Rectal smooth muscle tissue (tissue), 1 donor: ENCODE measurements around the gene CARD8.

ENCODE experiments used
- H3K27ac ChIP-seq: one replicate; pipeline ENCODE4 v1.7.0; 2013; ENCODE audit warnings: low read depth, low read length, inconsistent platforms
- H3K27me3 ChIP-seq: one replicate; pipeline ENCODE4 v1.7.0; 2013; ENCODE audit warnings: low read length; ENCODE audit not compliant: control insufficient read depth, insufficient read depth
- H3K36me3 ChIP-seq: one replicate; pipeline ENCODE4 v1.7.0; 2013; ENCODE audit warnings: low read length; ENCODE audit not compliant: control insufficient read depth, insufficient read depth
- H3K4me1 ChIP-seq: one replicate; pipeline ENCODE4 v1.7.0; 2013; ENCODE audit warnings: low read length; ENCODE audit not compliant: control insufficient read depth, insufficient read depth
- H3K4me3 ChIP-seq: one replicate; pipeline ENCODE4 v1.7.0; 2013; ENCODE audit warnings: low read length
- H3K9ac ChIP-seq: one replicate; pipeline ENCODE4 v1.7.0; 2013; ENCODE audit warnings: low read length

Gene CARD8

DNA sequence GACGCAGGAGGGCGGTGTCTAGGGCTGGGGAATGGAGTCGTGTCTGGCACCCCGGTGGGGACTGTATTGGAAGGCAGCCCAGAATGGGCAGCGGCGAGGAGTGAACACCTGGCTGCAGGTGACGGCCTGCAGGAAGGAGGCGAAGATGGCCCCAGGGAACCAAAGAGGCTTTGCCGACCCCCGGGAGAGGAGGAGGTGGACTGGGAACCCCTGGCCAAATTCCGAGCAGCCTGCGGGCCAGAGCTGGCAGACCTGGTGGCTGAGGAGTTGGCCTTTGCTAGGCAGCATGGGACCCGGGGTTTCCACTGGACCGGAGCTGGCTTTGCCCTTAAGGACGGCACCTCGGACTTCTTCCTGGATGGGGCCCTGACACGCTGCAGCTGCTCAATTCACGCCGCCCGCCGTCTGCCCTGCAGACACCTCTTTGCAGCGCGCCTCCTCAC lies 59.4 kb downstream of the CARD8 start:
- no peak overlapping the region for H3K9ac ChIP-seq
- H3K27me3 ChIP-seq = no peaks in the 10 kb centered on the region
- peaks cover 3% of the 10 kb centered on the region for H3K36me3 ChIP-seq
- no peak overlapping the region for H3K4me3 ChIP-seq
- H3K4me1 ChIP-seq = no peaks in the 10 kb centered on the region
- H3K27ac ChIP-seq = no peak overlapping the region

DNA sequence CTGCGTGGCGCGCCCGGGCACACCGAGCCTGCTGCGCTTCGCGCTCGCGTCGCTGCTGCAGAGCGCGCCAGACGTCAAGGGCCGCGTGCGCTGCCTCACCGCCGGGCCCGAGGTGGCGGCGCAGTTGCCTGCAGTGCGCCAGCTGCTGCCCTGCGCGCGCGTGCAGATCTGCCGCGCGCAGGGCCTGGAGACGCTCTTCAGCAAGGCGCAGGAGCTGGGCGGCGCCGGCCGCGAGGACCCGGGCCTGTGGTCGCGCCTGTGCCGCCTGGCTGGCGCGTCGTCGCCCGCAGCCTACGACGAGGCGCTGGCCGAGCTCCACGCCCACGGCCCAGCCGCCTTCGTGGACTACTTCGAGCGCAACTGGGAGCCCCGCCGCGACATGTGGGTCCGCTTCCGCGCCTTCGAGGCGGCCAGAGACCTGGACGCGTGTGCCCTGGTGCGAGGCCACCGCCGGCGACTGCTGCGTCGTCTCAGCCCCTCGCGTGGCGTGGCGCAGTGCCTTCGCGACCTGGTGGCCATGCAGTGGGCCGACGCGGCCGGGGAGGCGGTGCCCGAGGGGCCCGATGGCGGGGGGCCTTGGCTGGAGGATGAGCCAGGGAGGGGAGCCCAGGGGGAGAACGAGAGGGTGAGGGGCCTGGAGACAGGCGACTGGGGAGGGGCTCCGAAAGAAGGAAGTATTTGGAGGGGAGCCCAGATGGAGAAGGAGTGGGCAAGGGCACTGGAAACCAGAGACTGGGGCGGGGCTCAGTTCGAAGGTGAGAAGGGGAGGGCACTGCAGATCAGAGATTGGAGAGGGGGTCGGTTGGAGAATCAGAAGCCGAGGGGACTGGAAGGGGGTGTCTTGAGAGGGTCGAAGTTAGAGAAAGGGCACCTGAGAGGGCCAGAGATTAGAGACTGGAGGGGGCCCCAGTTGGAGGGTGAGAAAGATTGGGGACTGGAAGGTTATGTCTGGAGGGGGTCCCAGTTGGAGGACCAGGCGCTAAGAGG lies 60.6 kb downstream of the CARD8 start:
- H3K4me1 ChIP-seq = no peaks in the 10 kb centered on the region
- no peaks in the 10 kb centered on the region for H3K27me3 ChIP-seq
- H3K27ac ChIP-seq = no peak overlapping the region
- peaks cover 4% of the 10 kb centered on the region for H3K36me3 ChIP-seq
- no peak overlapping the region for H3K4me3 ChIP-seq
- H3K9ac ChIP-seq = no peak overlapping the region

- no peaks in the 10 kb centered on the region for H3K27me3 ChIP-seq
- H3K9ac ChIP-seq = no peak overlapping the region
- H3K4me1 ChIP-seq = no peaks in the 10 kb centered on the region
- peaks cover 4% of the 10 kb centered on the region for H3K36me3 ChIP-seq
- H3K4me3 ChIP-seq = no peak overlapping the region
- H3K27ac ChIP-seq = no peak overlapping the region
Observed at GRCh38 chr19:48194041-48194843, 61.5 kb downstream of the CARD8 start.

GRCh38 chr19:48192750-48193149 lies 63.0 kb downstream of the CARD8 start:
- Histone ChIP-seq H3K9ac (no peak overlapping the region), H3K27me3 (no peaks in the 10 kb centered on the region), H3K27ac (no peak overlapping the region), H3K4me1 (no peaks in the 10 kb centered on the region), H3K4me3 (no peak overlapping the region), H3K36me3 (peaks cover 7% of the 10 kb centered on the region)

GRCh38 chr19:48190885-48191284 lies 64.8 kb downstream of the CARD8 start:
- Histone ChIP-seq H3K36me3 (peaks cover 7% of the 10 kb centered on the region), H3K27ac (no peak overlapping the region), H3K27me3 (no peaks in the 10 kb centered on the region), H3K4me1 (no peaks in the 10 kb centered on the region), H3K4me3 (no peak overlapping the region), H3K9ac (no peak overlapping the region)

DNA sequence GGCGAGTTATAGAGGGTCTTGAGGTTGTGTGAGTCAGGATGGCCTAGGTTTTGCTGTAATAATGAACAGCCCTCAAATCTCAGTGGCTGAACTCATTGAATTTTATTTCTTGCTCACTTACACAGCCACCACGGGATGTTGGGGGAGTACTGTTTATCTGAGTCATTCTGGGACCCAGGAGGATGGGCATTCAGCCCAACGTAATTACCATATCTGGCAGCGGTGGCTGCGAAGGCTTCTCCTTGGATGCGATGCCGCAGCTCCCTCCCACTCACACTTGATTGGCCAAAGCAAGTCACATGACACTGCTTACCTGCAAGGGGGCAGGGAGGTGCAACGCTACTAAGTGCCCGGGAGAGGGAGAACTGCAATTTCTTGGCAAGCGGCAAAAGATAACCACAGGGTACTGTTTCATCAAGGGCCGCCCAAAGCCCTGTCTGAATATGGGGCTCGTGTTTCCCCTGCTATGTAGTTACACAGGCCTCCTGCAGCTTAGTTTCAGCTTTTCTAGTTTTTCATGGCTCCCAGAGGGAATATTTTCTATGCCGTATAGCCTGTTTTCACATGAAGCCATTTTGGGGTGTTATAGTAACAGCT lies 65.3 kb downstream of the CARD8 start:
- H3K9ac ChIP-seq = no peak overlapping the region
- no peak overlapping the region for H3K4me3 ChIP-seq
- no peaks in the 10 kb centered on the region for H3K27me3 ChIP-seq
- no peak overlapping the region for H3K27ac ChIP-seq
- H3K4me1 ChIP-seq = no peaks in the 10 kb centered on the region
- H3K36me3 ChIP-seq = peaks cover 7% of the 10 kb centered on the region

DNA sequence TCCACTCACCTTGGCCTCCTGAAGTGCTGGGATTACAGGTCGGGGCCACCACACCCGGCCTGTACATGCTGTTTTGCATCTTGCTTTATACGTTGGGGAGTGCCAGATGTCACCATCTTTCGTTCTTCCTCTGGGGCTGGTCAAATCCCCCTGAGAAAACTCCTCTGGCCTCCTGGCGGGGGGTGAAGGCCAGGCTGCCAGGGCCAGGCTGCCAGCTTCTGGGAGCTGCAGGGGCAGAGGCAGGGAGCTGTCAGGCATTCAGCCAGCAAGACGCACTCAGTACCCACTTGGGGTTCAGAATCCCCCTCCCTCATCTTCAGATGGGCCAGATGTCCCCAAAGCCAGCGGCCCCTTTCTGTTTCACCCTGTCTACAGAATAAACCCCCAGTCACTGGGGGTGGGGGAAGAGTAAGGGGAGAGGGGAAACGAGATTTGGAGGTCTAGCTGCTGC lies 69.1 kb downstream of the CARD8 start:
- H3K27me3 ChIP-seq = no peaks in the 10 kb centered on the region
- no peak overlapping the region for H3K9ac ChIP-seq
- H3K27ac ChIP-seq = no peak overlapping the region
- H3K4me3 ChIP-seq = no peak overlapping the region
- H3K4me1 ChIP-seq = no peaks in the 10 kb centered on the region
- H3K36me3 ChIP-seq = peaks cover 6% of the 10 kb centered on the region

DNA sequence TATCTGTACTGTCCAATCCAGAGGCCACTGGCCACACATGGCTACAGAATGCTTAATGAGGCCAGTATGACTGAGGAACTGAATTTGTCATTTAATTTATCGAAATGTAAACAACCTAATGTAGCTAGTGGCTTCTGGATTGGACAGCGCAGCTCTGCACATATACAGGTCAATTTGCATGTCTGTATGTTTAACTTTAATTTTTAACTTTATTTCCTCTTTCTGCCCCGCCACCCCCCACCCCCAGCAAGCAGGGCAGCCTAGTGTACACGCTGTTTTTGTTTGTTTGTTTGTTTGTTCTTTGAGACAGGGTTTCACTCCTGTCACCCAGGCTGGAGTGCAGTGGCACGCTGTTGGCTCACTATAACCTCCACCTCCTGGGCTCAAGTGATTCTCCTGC lies 69.7 kb downstream of the CARD8 start:
- Histone ChIP-seq H3K27ac (no peak overlapping the region), H3K36me3 (peaks cover 4% of the 10 kb centered on the region), H3K9ac (no peak overlapping the region), H3K27me3 (no peaks in the 10 kb centered on the region), H3K4me1 (no peaks in the 10 kb centered on the region), H3K4me3 (no peak overlapping the region)

DNA sequence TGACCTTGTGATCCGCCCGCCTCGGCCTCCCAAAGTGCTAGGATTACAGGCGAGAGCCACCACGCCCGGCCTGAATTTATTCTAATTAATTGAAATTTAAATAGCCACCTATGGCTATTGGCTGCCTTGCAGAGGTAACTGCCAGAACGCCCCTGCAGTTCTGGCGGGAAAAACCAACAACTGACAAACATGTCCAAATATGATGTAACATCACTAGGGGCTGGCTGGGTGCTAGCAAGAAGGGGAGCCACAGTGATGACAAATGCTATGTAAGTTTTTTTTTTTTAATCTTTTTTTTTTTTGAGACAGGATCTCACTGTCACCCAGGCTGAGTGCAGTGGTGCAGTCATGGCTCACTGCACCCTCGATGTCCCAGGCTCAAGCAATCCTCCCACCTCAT lies 72.4 kb downstream of the CARD8 start:
- H3K27me3 ChIP-seq = no peaks in the 10 kb centered on the region
- H3K27ac ChIP-seq = no peak overlapping the region
- H3K4me1 ChIP-seq = no peaks in the 10 kb centered on the region
- H3K9ac ChIP-seq = no peak overlapping the region
- no peak overlapping the region for H3K4me3 ChIP-seq
- peaks cover 2% of the 10 kb centered on the region for H3K36me3 ChIP-seq

GRCh38 chr19:48182434-48182833 lies 73.3 kb downstream of the CARD8 start:
- H3K4me1 ChIP-seq = no peaks in the 10 kb centered on the region
- no peak overlapping the region for H3K27ac ChIP-seq
- H3K9ac ChIP-seq = no peak overlapping the region
- no peak overlapping the region for H3K4me3 ChIP-seq
- no peaks in the 10 kb centered on the region for H3K36me3 ChIP-seq
- H3K27me3 ChIP-seq = no peaks in the 10 kb centered on the region

- Histone ChIP-seq H3K36me3 (no peaks in the 10 kb centered on the region), H3K9ac (no peak overlapping the region), H3K4me1 (no peaks in the 10 kb centered on the region), H3K27ac (no peak overlapping the region), H3K27me3 (no peaks in the 10 kb centered on the region), H3K4me3 (no peak overlapping the region)
Observed at GRCh38 chr19:48181505-48181904, 74.2 kb downstream of the CARD8 start.

DNA sequence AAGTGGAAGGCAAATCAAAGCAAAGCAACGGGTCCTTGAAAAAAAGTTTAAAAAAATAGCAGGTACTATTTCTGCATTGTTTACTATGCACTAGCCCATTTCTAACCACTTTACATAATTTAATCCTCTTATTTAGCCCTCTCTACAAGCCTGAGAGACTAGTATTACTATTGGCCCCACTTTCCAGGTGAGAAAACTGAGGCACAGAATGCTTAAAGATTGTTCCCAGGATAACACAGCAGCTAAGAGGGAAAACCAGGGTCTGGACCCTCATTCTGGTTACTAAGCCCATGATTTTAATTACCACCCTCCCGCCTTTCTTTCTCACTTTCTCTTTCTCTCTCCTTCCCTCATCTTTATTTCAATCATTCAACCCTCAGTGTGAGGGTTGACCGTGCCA lies 79.5 kb downstream of the CARD8 start:
- no peak overlapping the region for H3K9ac ChIP-seq
- H3K27me3 ChIP-seq = no peaks in the 10 kb centered on the region
- no peak overlapping the region for H3K27ac ChIP-seq
- no peak overlapping the region for H3K4me3 ChIP-seq
- peaks cover 2% of the 10 kb centered on the region for H3K4me1 ChIP-seq
- H3K36me3 ChIP-seq = no peaks in the 10 kb centered on the region
